Activated B cell treated with CpG ODN at 0.5 μM for 24 hours (primary cell): ENCODE results near the gene ETNK2. TPM values are rescaled to one million over a fixed set of nuclear protein-coding genes. Genes with fewer than 3 reads are reported as not detected.

Experiments
- ATAC-seq: fragments of 200-7000 bp; cut with Tn5 transposase; one replicate; pipeline ENCODE4 v1.10.0; 2021; ENCODE audit warnings: low read depth, mild to moderate bottlenecking, moderate library complexity
- CTCF ChIA-PET: fragments of 350-600 bp; sonication (Branson Sonifier 250); formaldehyde crosslinking; loops from one replicate; lab custom pipeline; 2021; ENCODE audit warnings: antibody characterized with exemption; lab: Charles Lee
- POLR2A ChIA-PET: fragments of 350-600 bp; sonication (Branson Sonifier 250); formaldehyde crosslinking; loops from one replicate; lab custom pipeline; 2021; ENCODE audit warnings: antibody characterized with exemption; lab: Charles Lee
- DNase-seq: peaks from one replicate; pipeline ENCODE4 v3.0.0; 2022
- H3K27ac Mint-ChIP-seq: one replicate; pipeline ENCODE4 v1.8.0; 2020; ENCODE audit warnings: mixed read lengths
- H3K27me3 Mint-ChIP-seq: one replicate; pipeline ENCODE4 v1.8.0; 2021; ENCODE audit warnings: mixed read lengths
- H3K36me3 Mint-ChIP-seq: one replicate; pipeline ENCODE4 v1.8.0; 2021; ENCODE audit warnings: low read depth, mixed read lengths
- H3K4me1 Mint-ChIP-seq: one replicate; pipeline ENCODE4 v1.8.0; 2021; ENCODE audit warnings: mixed read lengths
- H3K4me3 Mint-ChIP-seq: one replicate; pipeline ENCODE4 v1.8.0; 2020; ENCODE audit warnings: mild to moderate bottlenecking, mixed read lengths
- H3K9me3 Mint-ChIP-seq: one replicate; pipeline ENCODE4 v1.8.0; 2020; ENCODE audit warnings: mixed read lengths
- CTCF ChIP-seq: fragments of 200-600 bp; IDR thresholded peaks from one replicate; pipeline ENCODE4 v1.8.0; 2022; ENCODE audit warnings: antibody characterized with exemption, mild to moderate bottlenecking
- intact Hi-C: fragments of 100-400 bp; cut with micrococcal nuclease; formaldehyde crosslinking; loops from one replicate; pipeline ENCODE4 v1.15.1; 2024
- total RNA-seq: library from RNA; stranded (reverse); gene quantifications from 2 replicates; pipeline ENCODE4 v1.2.3, GENCODE V29; 2022

Gene ETNK2
- total RNA-seq, 1 donor from 2014 or later = 0.16 TPM

- Mint-ChIP-seq H3K36me3 (no peaks in the 10 kb centered on the region), H3K27ac (no peak overlapping the region), H3K9me3 (no peaks in the 10 kb centered on the region), H3K4me1 (peaks cover 6% of the 10 kb centered on the region), H3K27me3 (peaks cover 50% of the 10 kb centered on the region), H3K4me3 (no peak overlapping the region)
- ChIA-PET POLR2A (no interaction called here), CTCF (interaction anchor here (2.3 kb wide), 1 partner anchor 15 kb away, joined by 5 read pairs; no protein-coding TSS in a partner anchor)
- intact Hi-C loops = no loop called here
- TF ChIP-seq CTCF = no peak
- no peak for ATAC-seq
- DNase-seq = no peak
These were observed 40.2 kb upstream of the ETNK2 start for GRCh38 chr1:204192046-204192445.

DNA sequence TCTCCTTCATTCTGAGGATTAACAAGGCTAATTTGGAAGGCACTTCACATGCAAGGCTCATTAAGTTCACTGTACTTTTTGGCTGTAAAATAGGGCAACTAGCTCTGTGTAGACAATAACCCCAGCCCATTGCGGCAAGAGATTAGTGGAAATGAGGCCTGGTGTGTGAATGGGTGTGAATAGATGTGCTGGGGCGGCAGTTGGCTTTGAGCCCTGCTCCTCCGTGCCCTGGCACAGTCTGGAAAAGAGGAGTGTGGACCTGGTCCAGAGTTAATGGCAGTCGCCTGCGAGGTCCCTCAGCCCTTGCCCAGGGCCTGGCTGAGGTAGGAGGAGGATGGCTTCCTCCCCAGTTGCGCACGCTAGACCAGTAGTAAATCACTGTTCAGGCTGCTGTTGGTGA lies 39.6 kb upstream of the ETNK2 start:
- Mint-ChIP-seq H3K36me3 (no peaks in the 10 kb centered on the region), H3K4me3 (no peak overlapping the region), H3K9me3 (no peaks in the 10 kb centered on the region), H3K27me3 (peaks cover 53% of the 10 kb centered on the region), H3K27ac (no peak overlapping the region), H3K4me1 (peaks cover 6% of the 10 kb centered on the region)
- CTCF ChIA-PET = interaction anchor here (2.3 kb wide), 1 partner anchor 16 kb away, joined by 5 read pairs; no protein-coding TSS in a partner anchor
- intact Hi-C loops = no loop called here
- no peak for ATAC-seq
- DNase-seq = no peak
- TF ChIP-seq CTCF = no peak
- POLR2A ChIA-PET = no interaction called here

- Mint-ChIP-seq H3K27me3 (peaks cover 53% of the 10 kb centered on the region), H3K27ac (no peak overlapping the region), H3K4me3 (no peak overlapping the region), H3K4me1 (peaks cover 6% of the 10 kb centered on the region), H3K9me3 (no peaks in the 10 kb centered on the region), H3K36me3 (no peaks in the 10 kb centered on the region)
- intact Hi-C loops = no loop called here
- ChIA-PET POLR2A (interaction anchor here (0.6 kb wide), 2 partner anchors 9 to 330 kb away, joined by 3 to 4 read pairs; no protein-coding TSS in a partner anchor), CTCF (interaction anchor here (1.5 to 2.3 kb wide), 2 partner anchors 17 to 29 kb away, joined by 3 to 5 read pairs; no protein-coding TSS in a partner anchor)
- TF ChIP-seq CTCF = no peak
- DNase-seq (no peak), ATAC-seq (peak; percentile 21)
These were observed 38.7 kb upstream of the ETNK2 start for GRCh38 chr1:204190212-204191211.

GRCh38 chr1:204188959-204189639 lies 37.3 kb upstream of the ETNK2 start:
- peaks cover 6% of the 10 kb centered on the region for H3K4me1 Mint-ChIP-seq
- ChIA-PET POLR2A (no interaction called here), CTCF (interaction anchor here (1.5 kb wide), 1 partner anchor 28 kb away, joined by 3 read pairs; no protein-coding TSS in a partner anchor)
- H3K27me3 Mint-ChIP-seq = peaks cover 53% of the 10 kb centered on the region
- no peak for ATAC-seq
- no peak overlapping the region for H3K4me3 Mint-ChIP-seq
- no peak for TF ChIP-seq CTCF
- H3K9me3 Mint-ChIP-seq = no peaks in the 10 kb centered on the region
- H3K27ac Mint-ChIP-seq = no peak overlapping the region
- H3K36me3 Mint-ChIP-seq = no peaks in the 10 kb centered on the region
- DNase-seq = no peak
- intact Hi-C loops = no loop called here

DNA sequence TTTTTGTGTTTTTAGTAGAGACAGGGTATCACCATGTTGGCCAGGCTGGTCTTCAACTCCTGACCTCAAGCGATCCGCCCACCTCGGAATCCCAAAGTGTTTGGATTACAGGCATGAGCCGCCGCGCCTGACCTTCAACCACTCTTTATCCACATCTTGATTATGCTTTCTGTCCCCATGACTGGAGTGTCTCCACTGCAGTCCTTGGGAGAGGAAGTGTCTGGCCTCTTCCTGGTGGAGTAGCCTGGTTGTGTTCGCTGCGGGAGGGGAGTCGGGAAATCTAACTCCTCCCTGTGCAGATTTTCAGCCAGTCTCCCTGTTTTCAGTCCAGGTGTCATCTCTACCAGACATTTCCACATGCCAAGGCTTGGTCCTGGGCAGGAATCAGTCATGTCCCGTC lies 34.8 kb upstream of the ETNK2 start:
- no peaks in the 10 kb centered on the region for H3K9me3 Mint-ChIP-seq
- no peak for TF ChIP-seq CTCF

More for the DNA sequence above, 34.8 kb upstream of the ETNK2 start:
- intact Hi-C loops = no loop called here
- no peak for ATAC-seq
- ChIA-PET POLR2A (no interaction called here), CTCF (no interaction called here)
- DNase-seq = no peak
- no peak overlapping the region for H3K4me3 Mint-ChIP-seq
- H3K27me3 Mint-ChIP-seq = peaks cover 41% of the 10 kb centered on the region
- no peak overlapping the region for H3K27ac Mint-ChIP-seq
- H3K36me3 Mint-ChIP-seq = no peaks in the 10 kb centered on the region
- peaks cover 6% of the 10 kb centered on the region for H3K4me1 Mint-ChIP-seq
